ENCODE measurements around the gene RNF144B.

RNF144B gene

GRCh38 chr6:18489335-18489734 is 102.2 kb downstream of the RNF144B start:
- DNase-seq: no peak

GRCh38 chr6:18491308-18492045 is 104.3 kb downstream of the RNF144B start:
- no peak for DNase-seq

GRCh38 chr6:18492972-18493371 is 105.8 kb downstream of the RNF144B start:
- DNase-seq: no peak

DNA sequence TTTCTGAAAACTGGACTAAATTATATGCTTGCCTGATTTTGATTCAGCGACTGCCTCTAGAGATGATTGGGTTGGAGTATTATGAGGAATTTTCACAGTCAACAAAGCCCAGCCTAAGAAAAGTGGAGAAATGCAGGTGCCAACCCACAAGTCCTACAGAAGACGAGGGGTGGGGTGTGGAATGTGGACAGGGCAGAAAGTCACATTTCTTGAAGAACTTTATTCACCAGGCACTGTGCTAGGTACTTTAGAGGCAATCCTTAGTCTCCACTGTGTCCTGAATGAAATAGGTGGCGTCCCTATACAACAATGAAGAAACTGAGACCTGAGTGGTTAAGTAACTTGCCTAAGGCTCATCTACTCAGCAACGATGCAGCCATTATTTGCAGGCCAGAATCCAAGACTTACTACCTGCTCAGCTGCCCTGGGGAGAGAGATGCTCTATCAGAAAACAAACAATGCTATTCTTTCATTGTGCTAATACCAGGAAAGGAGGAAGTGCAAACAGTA is 106.3 kb downstream of the RNF144B start:
- no peak for DNase-seq

GRCh38 chr6:18493925-18494324 is 106.8 kb downstream of the RNF144B start:
- DNase-seq: no peak

GRCh38 chr6:18495236-18495635 is 108.1 kb downstream of the RNF144B start:
- DNase-seq: no peak

DNA sequence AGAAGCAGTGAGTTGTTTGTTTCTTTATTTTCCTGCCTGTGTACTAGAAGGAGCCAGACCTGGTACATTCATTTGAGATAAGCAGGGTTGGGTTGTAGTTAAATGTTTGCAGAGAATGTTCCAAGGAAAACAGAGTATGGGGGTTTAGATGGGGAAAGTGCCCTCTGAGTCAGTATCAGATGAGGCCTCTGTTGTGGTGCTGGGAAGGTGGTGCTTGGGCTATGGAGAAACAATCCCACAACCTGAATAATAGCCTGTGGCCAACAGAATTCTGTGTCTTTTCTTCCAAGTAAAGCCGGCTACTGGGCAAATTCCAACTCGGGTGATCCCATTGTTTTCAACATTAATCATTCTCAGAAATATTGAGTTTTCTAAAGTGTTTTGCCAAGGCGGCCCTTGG is 109.3 kb downstream of the RNF144B start:
- no peak for DNase-seq

DNA sequence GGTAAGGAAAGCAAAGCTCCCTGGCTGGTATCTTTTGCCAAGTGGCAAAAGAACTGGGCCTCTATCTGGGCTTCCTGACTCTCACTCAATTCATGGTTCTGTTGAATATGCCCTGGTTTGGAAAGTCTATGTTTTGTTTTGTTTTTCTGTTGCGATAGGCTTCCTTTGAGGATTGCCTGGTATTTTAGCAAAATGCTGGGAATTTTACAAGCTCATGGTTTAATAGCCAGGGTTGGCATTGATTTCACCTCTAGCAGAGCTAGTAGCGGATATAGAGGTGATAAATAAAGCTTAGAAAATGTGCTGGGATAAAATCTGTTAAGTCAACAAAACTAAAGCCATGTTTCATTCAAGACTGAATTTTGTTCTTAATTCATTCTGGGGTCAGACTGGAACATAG is 109.9 kb downstream of the RNF144B start:
- DNase-seq: no peak

DNA sequence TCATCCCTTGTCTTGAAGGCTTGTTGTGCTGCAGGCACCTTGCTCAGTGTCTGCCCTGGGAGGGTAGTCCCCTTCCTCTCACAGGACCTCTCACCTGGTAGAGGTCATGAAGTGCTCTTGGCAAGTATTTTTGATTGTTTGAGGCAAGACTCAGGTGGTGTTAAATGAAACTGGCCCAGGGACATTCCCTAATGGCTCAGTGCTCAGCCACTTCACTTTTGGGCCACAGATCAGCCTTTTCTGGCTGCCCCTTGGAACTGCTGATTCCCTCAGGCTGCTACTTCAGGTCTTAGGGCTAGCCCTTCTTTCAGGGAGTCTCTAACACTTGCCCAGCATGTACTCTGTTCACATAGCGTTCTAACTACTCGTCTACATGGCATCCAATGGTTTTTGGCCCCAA is 111.3 kb downstream of the RNF144B start:
- DNase-seq: no peak

GRCh38 chr6:18500921-18501662 is 113.9 kb downstream of the RNF144B start:
- no peak for DNase-seq

- DNase-seq: no peak
These were observed 114.5 kb downstream of the RNF144B start for GRCh38 chr6:18501663-18502013.

DNA sequence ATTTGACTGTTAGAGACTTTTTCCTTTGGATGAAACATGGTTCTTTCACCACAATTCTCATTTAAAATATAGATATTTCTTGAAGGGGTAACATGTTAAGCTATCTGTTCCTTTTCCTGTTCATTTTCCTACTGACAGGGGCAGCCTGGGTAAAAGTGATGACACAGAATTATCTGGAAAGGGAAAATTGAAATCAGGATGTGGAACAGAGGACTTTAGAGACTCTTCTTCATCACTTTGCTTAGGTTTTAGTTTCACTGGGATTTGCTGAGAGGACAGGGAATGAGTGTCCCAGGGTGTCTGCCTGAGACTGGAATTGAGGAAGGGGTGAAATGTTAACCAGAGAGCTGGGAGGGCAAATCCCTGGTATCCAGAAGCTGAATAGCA is 116.0 kb downstream of the RNF144B start:
- no peak for DNase-seq

DNA sequence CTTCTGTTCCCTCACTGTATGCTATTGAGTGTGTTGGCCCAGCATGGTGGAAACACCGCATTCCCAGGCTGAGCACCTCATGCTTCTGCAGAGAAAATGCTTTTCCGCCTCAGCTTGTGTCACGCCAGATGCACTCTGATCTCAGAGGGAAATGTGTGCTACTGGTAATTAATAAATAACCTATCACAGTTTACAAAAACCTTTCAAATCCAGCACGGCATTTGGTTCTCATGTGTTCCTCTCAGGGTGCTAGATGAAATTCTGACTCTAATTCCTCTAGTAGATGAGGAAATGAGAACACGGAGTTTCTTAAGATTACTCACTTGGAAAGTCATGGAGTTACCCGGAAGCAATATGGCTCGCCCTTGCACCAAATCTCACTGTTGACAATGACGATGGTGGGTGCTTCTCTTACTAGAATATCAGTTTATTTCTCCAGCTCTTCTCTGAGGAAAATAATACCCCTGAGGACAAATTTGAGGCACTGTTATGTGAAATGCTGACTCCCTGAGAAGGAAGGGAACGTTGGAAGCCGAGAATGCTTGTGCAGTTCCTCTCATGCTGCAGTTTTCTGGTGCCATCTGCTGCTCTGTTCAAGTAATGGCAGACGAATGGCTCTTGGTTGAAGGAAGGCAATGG is 116.6 kb downstream of the RNF144B start:
- peak; percentile 39 for DNase-seq

GRCh38 chr6:18504232-18504596 is 117.1 kb downstream of the RNF144B start:
- DNase-seq: no peak

- DNase-seq: no peak
These were observed 119.3 kb downstream of the RNF144B start for GRCh38 chr6:18506382-18507017.

DNA sequence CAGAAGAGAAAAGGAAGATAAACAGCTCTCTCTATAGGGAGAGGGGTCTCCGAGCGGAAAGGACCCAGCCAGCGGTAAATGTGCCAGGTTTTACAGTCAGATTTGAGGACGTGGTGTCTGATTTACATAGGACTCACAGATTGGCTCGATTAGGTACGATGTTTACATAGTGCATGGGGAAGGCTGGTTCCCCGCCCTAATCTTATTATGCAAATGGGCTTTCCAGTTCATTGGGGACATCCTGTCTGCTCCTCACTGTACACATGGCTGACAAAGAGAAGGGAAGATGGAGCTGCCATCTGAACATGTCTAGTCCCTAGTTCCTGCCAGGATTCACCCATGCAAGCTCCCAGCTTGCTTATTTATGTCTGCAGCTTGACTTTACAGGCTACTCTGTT is 119.9 kb downstream of the RNF144B start:
- DNase-seq: no peak

- DNase-seq: no peak
These were observed 120.4 kb downstream of the RNF144B start for GRCh38 chr6:18507561-18507960.

- DNase-seq: peak; percentile 63
These were observed 122.9 kb downstream of the RNF144B start for GRCh38 chr6:18509871-18510643.

DNA sequence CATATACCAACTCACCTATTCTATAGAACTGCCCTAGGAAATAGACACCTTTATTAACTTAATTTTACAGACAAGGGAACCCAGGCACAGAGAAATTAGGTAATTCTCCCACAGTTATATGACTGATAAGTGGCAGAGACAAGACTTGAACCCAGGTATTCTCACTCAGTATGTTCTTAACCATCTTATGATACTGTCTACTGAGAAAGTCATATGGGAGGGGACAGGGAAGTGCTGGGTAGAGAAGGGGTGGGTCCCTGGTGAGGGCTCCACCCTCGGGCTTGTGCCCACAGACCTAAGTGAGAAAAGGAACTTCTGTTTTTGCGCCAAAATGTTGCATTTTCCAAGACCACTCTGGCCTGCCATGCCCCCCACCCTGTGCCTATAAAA is 123.5 kb downstream of the RNF144B start:
- peak; percentile 24 for DNase-seq

- DNase-seq: no peak
These were observed 124.1 kb downstream of the RNF144B start for GRCh38 chr6:18511211-18511610.

- DNase-seq: no peak
These were observed 126.2 kb downstream of the RNF144B start for GRCh38 chr6:18513253-18513798.

GRCh38 chr6:18514180-18514579 is 127.0 kb downstream of the RNF144B start:
- no peak for DNase-seq

All from stimulated activated CD4-positive, alpha-beta T cell treated with anti-CD3 and anti-CD28 coated beads, Interleukin-15, amount 100 ng/mL, for 24 hours (primary cell).